ENCODE results near the gene ATOH8.

The ATOH8 gene

GRCh38 chr2:85737481-85737880 lies 16.3 kb upstream of the ATOH8 start:
- Histone ChIP-seq H2AFZ (ENCODE audit: low read depth, low read length) (no peak overlapping the region), H3K4me1 (ENCODE audit: insufficient read depth, low read length) (no peaks in the 10 kb centered on the region), H3K79me2 (ENCODE audit: insufficient read depth, low read length) (no peaks in the 10 kb centered on the region), H3K9me3 (ENCODE audit: insufficient read depth, low read length, severe bottlenecking) (no peaks in the 10 kb centered on the region), H3K9ac (ENCODE audit: low read depth, low read length) (no peak overlapping the region), H3K36me3 (ENCODE audit: insufficient read depth, low read length) (no peaks in the 10 kb centered on the region), H4K20me1 (ENCODE audit: insufficient read depth, low read length) (no peaks in the 10 kb centered on the region), H3K4me2 (ENCODE audit: insufficient read depth, low read length) (no peak overlapping the region), H3K4me3 (ENCODE audit: low read depth in 1 of 2, low read length in 2 of 2) (no peak overlapping the region), H3K27me3 (ENCODE audit: insufficient read depth, low read length, poor library complexity) (peaks cover 15% of the 10 kb centered on the region), H3K27ac (ENCODE audit: low read length) (no peak overlapping the region)
- ATAC-seq (ENCODE audit: insufficient read depth, low read depth) (no peak), DNase-seq (no peak)
- TF ChIP-seq EZH2 (IDR thresholded peaks at IDR 0.05; ENCODE audit: borderline replicate concordance, low read depth, low read length, severe bottlenecking) = no peak
- no peak for TF ChIP-seq CTCF (IDR thresholded peaks at IDR 0.05; ENCODE audit: borderline replicate concordance, extremely low read depth, low read length, poor library complexity, severe bottlenecking)

DNA sequence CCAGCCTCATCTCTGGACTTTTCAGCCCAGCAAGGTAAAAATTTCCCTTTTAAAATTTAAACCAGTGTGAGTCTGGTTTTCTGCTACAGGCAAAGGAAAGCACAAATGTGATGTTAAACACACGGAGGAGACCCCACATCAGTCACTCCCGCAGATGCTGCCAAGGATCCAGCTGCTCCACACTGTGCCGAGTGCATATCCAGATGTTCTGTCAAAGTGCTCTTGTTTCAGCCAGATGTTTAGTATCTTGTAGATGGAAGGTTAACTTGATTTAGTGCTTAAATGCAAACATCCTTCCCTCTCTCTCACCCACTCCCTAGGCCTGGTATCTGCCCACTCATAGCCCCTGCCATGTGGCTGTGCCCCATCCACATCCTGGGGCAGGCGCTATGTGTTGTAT lies 15.8 kb upstream of the ATOH8 start:
- Histone ChIP-seq H3K4me1 (ENCODE audit: insufficient read depth, low read length) (no peaks in the 10 kb centered on the region), H3K4me2 (ENCODE audit: insufficient read depth, low read length) (no peak overlapping the region), H3K36me3 (ENCODE audit: insufficient read depth, low read length) (no peaks in the 10 kb centered on the region), H3K9me3 (ENCODE audit: insufficient read depth, low read length, severe bottlenecking) (no peaks in the 10 kb centered on the region), H3K27ac (ENCODE audit: low read length) (no peak overlapping the region), H3K4me3 (ENCODE audit: low read depth in 1 of 2, low read length in 2 of 2) (no peak overlapping the region), H3K79me2 (ENCODE audit: insufficient read depth, low read length) (no peaks in the 10 kb centered on the region), H3K27me3 (ENCODE audit: insufficient read depth, low read length, poor library complexity) (peaks cover 15% of the 10 kb centered on the region), H3K9ac (ENCODE audit: low read depth, low read length) (no peak overlapping the region), H2AFZ (ENCODE audit: low read depth, low read length) (no peak overlapping the region), H4K20me1 (ENCODE audit: insufficient read depth, low read length) (no peaks in the 10 kb centered on the region)
- TF ChIP-seq CTCF (IDR thresholded peaks at IDR 0.05; ENCODE audit: borderline replicate concordance, extremely low read depth, low read length, poor library complexity, severe bottlenecking) (no peak), EZH2 (IDR thresholded peaks at IDR 0.05; ENCODE audit: borderline replicate concordance, low read depth, low read length, severe bottlenecking) (no peak)
- no peak for ATAC-seq (ENCODE audit: insufficient read depth, low read depth)
- no peak for DNase-seq

DNA sequence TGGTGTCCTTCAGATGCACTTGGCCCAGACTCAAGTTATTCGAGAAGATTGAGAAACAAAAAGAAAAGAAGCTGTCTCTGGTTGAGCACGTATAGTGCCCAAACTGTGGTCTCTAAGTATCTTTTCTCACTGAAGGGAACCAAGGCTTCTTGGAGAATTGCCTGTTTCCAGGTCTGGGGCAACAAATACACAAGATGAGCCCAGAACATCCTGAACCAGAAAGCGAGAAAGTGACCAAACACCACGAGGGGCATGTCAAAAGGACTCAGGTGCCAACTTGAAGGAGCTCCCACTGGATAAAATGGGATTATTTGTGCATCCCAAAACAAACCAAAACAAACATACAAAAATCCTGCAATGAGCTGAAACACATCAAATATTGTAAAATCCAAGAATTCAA lies 13.6 kb upstream of the ATOH8 start:
- Histone ChIP-seq H3K27ac (ENCODE audit: low read length) (no peak overlapping the region), H3K27me3 (ENCODE audit: insufficient read depth, low read length, poor library complexity) (peaks cover 24% of the 10 kb centered on the region), H2AFZ (ENCODE audit: low read depth, low read length) (no peak overlapping the region), H3K9me3 (ENCODE audit: insufficient read depth, low read length, severe bottlenecking) (no peaks in the 10 kb centered on the region), H4K20me1 (ENCODE audit: insufficient read depth, low read length) (no peaks in the 10 kb centered on the region), H3K4me1 (ENCODE audit: insufficient read depth, low read length) (no peaks in the 10 kb centered on the region), H3K4me2 (ENCODE audit: insufficient read depth, low read length) (no peak overlapping the region), H3K36me3 (ENCODE audit: insufficient read depth, low read length) (no peaks in the 10 kb centered on the region), H3K9ac (ENCODE audit: low read depth, low read length) (no peak overlapping the region), H3K79me2 (ENCODE audit: insufficient read depth, low read length) (no peaks in the 10 kb centered on the region), H3K4me3 (ENCODE audit: low read depth in 1 of 2, low read length in 2 of 2) (no peak overlapping the region)
- ATAC-seq (ENCODE audit: insufficient read depth, low read depth) = no peak
- no peak for DNase-seq
- TF ChIP-seq EZH2 (IDR thresholded peaks at IDR 0.05; ENCODE audit: borderline replicate concordance, low read depth, low read length, severe bottlenecking) = no peak
- TF ChIP-seq CTCF (IDR thresholded peaks at IDR 0.05; ENCODE audit: borderline replicate concordance, extremely low read depth, low read length, poor library complexity, severe bottlenecking) = no peak

Measured in DND-41 (cell line).